ENCODE data around the gene TCEA3.

The TCEA3 gene

DNA sequence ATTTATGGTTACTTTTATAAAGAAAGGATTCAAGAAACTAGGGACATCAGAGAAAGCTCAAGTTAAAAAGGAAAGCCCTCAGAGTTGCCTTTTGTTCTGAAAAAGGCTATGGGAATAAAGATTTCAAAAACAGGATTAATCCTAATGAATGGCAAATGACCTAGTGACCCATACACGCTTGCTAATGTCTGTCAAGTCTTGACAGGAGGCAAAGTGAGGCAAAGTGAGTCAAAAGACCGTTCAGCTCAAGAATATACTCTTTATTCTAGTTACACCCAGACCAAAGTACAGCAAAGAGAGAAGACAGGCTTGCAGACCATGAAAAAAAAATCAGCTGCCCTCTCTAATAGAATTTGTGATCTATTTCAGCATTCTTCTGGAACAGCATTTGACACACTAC, 58.4 kb downstream of the TCEA3 start:
- ATAC-seq (replicated peaks; ENCODE audit: extremely low read depth, poor library complexity, severe bottlenecking) (no peak), DNase-seq (ENCODE audit: low spot score in 2 of 2) (no peak)
- H3K27ac Mint-ChIP-seq (ENCODE audit: low read depth): no peak overlapping the region
- no peaks in the 10 kb centered on the region for H3K27me3 Mint-ChIP-seq
- peaks cover 30% of the 10 kb centered on the region for H3K4me1 Mint-ChIP-seq
- peak overlapping the region; percentile 26 for H3K4me3 Mint-ChIP-seq
- H3K36me3 Mint-ChIP-seq (ENCODE audit: insufficient read depth): peaks cover 14% of the 10 kb centered on the region
- peaks cover 7% of the 10 kb centered on the region for H3K9me3 Mint-ChIP-seq

DNA sequence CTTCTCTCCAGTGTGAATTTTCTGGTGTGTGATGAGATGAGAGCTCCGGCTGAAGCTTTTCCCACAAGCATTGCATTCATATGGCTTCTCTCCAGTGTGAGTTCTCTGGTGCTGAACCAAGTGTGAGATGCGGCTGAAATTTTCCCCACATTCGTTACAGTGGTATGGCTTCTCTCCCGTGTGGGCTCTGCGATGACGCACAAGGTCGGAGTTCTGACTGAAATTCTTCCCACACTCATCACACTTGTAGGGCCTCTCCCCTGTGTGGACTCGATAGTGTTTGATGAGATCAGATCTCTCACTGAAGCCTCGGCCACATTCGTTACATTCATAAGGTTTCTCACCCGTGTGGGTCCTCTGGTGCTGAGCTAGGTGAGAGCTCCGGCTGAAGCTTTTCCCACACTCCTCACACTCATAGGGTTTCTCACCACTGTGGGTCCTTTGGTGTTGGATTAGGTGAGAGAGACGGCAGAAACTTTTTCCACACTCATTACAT, 62.3 kb downstream of the TCEA3 start:
- Mint-ChIP-seq H3K27ac (ENCODE audit: low read depth) (no peak overlapping the region), H3K4me3 (no peak overlapping the region), H3K36me3 (ENCODE audit: insufficient read depth) (peaks cover 12% of the 10 kb centered on the region), H3K9me3 (peaks cover 24% of the 10 kb centered on the region), H3K27me3 (no peaks in the 10 kb centered on the region), H3K4me1 (peaks cover 6% of the 10 kb centered on the region)
- no peak for ATAC-seq (replicated peaks; ENCODE audit: extremely low read depth, poor library complexity, severe bottlenecking)
- no peak for DNase-seq (ENCODE audit: low spot score in 2 of 2)

DNA sequence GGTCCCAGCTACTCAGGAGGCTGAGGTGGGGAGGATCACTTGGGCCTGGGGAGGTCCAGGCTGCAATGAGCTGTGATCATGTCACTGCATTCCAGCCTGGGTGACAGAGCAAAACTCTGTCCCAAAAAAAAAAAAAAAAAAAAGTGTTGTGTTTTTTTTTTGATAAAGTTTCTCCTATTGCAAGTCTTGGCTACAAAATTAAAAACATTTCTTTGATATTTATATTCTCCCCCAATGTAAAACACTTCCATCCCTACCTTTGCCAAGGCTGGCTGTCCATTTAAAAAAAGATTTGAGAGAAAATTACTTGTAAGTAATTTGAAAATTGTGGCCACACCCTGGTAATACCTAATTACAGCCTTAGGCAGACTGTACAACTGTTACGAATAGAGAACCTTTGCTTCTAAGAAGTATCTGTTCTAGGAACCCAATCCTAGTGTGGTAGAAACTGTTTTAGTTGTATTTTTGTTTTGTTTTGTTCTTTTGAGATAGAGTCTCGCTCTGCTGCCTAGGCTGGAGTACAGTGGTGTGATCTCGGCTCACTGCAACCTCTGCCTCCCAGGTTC, 66.2 kb downstream of the TCEA3 start:
- peaks cover 11% of the 10 kb centered on the region for H3K36me3 Mint-ChIP-seq (ENCODE audit: insufficient read depth)
- no peaks in the 10 kb centered on the region for H3K4me1 Mint-ChIP-seq
- H3K27ac Mint-ChIP-seq (ENCODE audit: low read depth): no peak overlapping the region
- H3K4me3 Mint-ChIP-seq: no peak overlapping the region
- peaks cover 24% of the 10 kb centered on the region for H3K9me3 Mint-ChIP-seq
- no peak for DNase-seq (ENCODE audit: low spot score in 2 of 2)
- ATAC-seq (replicated peaks; ENCODE audit: extremely low read depth, poor library complexity, severe bottlenecking): no peak
- no peaks in the 10 kb centered on the region for H3K27me3 Mint-ChIP-seq

DNA sequence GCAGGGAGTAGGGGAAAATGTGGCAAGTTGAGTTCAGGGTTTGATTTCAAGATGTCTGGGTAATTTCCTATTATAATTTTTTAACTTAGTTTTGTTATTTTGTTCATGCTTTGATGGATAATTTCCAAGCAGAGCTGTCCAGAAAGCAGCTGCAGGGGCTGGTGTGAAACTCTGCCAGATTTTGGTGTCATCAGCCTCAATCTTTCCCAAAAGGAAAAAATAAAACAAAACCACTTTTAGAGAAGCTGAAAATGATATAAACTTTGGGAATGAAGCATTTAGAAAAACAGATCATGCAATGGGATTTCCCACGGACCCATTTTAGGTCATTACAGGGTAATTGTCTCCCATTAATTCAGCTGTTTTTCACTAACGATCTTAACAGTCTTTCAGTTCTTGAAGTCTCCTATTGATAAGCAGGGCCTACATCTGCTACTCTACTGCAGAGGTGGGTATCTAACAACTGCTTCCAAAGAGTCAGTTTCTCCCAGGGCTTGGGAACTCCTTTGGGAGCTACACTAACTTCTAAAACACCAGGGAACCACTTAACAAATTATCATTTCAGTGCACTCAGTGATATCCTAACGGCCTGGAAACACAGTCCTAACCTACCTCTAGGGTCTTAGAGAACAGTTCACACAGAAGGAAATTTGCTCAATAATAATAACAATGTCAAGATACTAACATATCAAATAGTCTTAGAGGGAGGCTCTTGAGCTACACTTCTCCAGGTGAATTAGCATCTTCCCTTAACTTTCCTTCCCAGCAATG, 67.2 kb downstream of the TCEA3 start:
- no peak for ATAC-seq (replicated peaks; ENCODE audit: extremely low read depth, poor library complexity, severe bottlenecking)
- DNase-seq (ENCODE audit: low spot score in 2 of 2): no peak
- no peaks in the 10 kb centered on the region for H3K27me3 Mint-ChIP-seq
- peaks cover 19% of the 10 kb centered on the region for H3K9me3 Mint-ChIP-seq
- H3K4me3 Mint-ChIP-seq: no peak overlapping the region
- peaks cover 1% of the 10 kb centered on the region for H3K36me3 Mint-ChIP-seq (ENCODE audit: insufficient read depth)
- H3K27ac Mint-ChIP-seq (ENCODE audit: low read depth): no peak overlapping the region
- no peaks in the 10 kb centered on the region for H3K4me1 Mint-ChIP-seq

DNA sequence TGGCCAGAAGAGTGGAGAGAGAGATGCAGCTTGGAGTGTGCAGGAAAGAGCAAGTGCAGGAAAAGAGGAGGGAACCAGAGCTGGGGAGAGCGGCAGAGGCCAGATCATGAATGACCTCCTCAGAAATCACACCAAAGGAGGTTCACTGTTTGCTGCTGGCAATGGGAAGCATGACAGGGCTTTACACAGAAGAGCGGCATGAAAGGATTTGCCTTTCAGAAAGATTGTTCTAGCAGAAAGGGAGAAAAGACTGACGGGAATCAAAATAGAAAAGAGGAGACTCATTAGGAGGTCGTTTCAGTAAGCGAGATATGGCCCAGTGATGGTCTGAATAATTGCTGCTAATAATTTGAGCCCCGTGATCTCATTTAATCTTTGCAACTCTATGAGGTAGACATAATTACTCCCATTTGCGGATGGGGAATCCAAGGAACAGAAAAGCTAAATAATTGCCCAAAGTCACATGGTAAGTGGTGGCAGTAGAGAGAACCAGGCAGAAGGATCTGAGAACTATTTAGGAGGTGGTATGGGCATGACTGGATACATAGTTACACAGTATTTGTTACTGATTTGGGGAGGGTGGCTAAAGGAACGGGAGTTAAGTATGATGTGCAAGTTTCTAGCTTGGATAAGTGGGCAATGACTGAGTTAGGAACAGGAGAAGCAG, 67.9 kb downstream of the TCEA3 start:
- H3K9me3 Mint-ChIP-seq: peaks cover 19% of the 10 kb centered on the region
- no peak overlapping the region for H3K4me3 Mint-ChIP-seq
- DNase-seq (ENCODE audit: low spot score in 2 of 2) (no peak), ATAC-seq (replicated peaks; ENCODE audit: extremely low read depth, poor library complexity, severe bottlenecking) (no peak)
- no peaks in the 10 kb centered on the region for H3K36me3 Mint-ChIP-seq (ENCODE audit: insufficient read depth)
- no peaks in the 10 kb centered on the region for H3K27me3 Mint-ChIP-seq
- H3K4me1 Mint-ChIP-seq: no peaks in the 10 kb centered on the region
- no peak overlapping the region for H3K27ac Mint-ChIP-seq (ENCODE audit: low read depth)

GRCh38 chr1:23354245-23354644, 70.3 kb downstream of the TCEA3 start:
- Mint-ChIP-seq H3K9me3 (peaks cover 4% of the 10 kb centered on the region), H3K27me3 (no peaks in the 10 kb centered on the region), H3K27ac (ENCODE audit: low read depth) (no peak overlapping the region), H3K36me3 (ENCODE audit: insufficient read depth) (no peaks in the 10 kb centered on the region), H3K4me3 (no peak overlapping the region), H3K4me1 (no peaks in the 10 kb centered on the region)
- no peak for DNase-seq (ENCODE audit: low spot score in 2 of 2)
- ATAC-seq (replicated peaks; ENCODE audit: extremely low read depth, poor library complexity, severe bottlenecking): no peak

- H3K4me3 Mint-ChIP-seq: no peak overlapping the region
- DNase-seq (ENCODE audit: low spot score in 2 of 2) (no peak), ATAC-seq (replicated peaks; ENCODE audit: extremely low read depth, poor library complexity, severe bottlenecking) (no peak)
- no peaks in the 10 kb centered on the region for H3K9me3 Mint-ChIP-seq
- no peak overlapping the region for H3K27ac Mint-ChIP-seq (ENCODE audit: low read depth)
- no peaks in the 10 kb centered on the region for H3K36me3 Mint-ChIP-seq (ENCODE audit: insufficient read depth)
- no peaks in the 10 kb centered on the region for H3K27me3 Mint-ChIP-seq
- H3K4me1 Mint-ChIP-seq: no peaks in the 10 kb centered on the region
Measured at GRCh38 chr1:23352096-23352695, 72.4 kb downstream of the TCEA3 start.

- H3K4me1 Mint-ChIP-seq: peaks cover 30% of the 10 kb centered on the region
- DNase-seq (ENCODE audit: low spot score in 2 of 2) (no peak), ATAC-seq (replicated peaks; ENCODE audit: extremely low read depth, poor library complexity, severe bottlenecking) (no peak)
- no peak overlapping the region for H3K4me3 Mint-ChIP-seq
- no peaks in the 10 kb centered on the region for H3K27me3 Mint-ChIP-seq
- no peaks in the 10 kb centered on the region for H3K9me3 Mint-ChIP-seq
- no peak overlapping the region for H3K27ac Mint-ChIP-seq (ENCODE audit: low read depth)
- peaks cover 12% of the 10 kb centered on the region for H3K36me3 Mint-ChIP-seq (ENCODE audit: insufficient read depth)
Measured at GRCh38 chr1:23345920-23346319, 78.6 kb downstream of the TCEA3 start.

GRCh38 chr1:23344987-23345472, 79.5 kb downstream of the TCEA3 start:
- DNase-seq (ENCODE audit: low spot score in 2 of 2): no peak
- H3K36me3 Mint-ChIP-seq (ENCODE audit: insufficient read depth): peaks cover 12% of the 10 kb centered on the region
- no peaks in the 10 kb centered on the region for H3K9me3 Mint-ChIP-seq
- no peaks in the 10 kb centered on the region for H3K27me3 Mint-ChIP-seq
- H3K27ac Mint-ChIP-seq (ENCODE audit: low read depth): peak overlapping the region; percentile 81
- peak overlapping the region; percentile 95 for H3K4me3 Mint-ChIP-seq
- H3K4me1 Mint-ChIP-seq: peaks cover 39% of the 10 kb centered on the region
- ATAC-seq (replicated peaks; ENCODE audit: extremely low read depth, poor library complexity, severe bottlenecking): no peak

- Mint-ChIP-seq H3K27ac (ENCODE audit: low read depth) (peak within 1 kb of the TSS; percentile 81), H3K9me3 (no peaks in the 10 kb centered on the region), H3K27me3 (no peaks in the 10 kb centered on the region), H3K36me3 (ENCODE audit: insufficient read depth) (peaks cover 13% of the 10 kb centered on the region), H3K4me3 (peak within 1 kb of the TSS; percentile 95), H3K4me1 (peaks cover 46% of the 10 kb centered on the region)
- DNase-seq (ENCODE audit: low spot score in 2 of 2): peak; percentile 93 to 96
- peak; percentile 97 for ATAC-seq (replicated peaks; ENCODE audit: extremely low read depth, poor library complexity, severe bottlenecking)
Measured at GRCh38 chr1:23344111-23344986, 80.2 kb downstream of the TCEA3 start, which contains the start of gene HNRNPR. TSS of gene HNRNPR (minus strand) at chr1:23344284. CDS start at chr1:23341008, 3,276 bp downstream.

DNA sequence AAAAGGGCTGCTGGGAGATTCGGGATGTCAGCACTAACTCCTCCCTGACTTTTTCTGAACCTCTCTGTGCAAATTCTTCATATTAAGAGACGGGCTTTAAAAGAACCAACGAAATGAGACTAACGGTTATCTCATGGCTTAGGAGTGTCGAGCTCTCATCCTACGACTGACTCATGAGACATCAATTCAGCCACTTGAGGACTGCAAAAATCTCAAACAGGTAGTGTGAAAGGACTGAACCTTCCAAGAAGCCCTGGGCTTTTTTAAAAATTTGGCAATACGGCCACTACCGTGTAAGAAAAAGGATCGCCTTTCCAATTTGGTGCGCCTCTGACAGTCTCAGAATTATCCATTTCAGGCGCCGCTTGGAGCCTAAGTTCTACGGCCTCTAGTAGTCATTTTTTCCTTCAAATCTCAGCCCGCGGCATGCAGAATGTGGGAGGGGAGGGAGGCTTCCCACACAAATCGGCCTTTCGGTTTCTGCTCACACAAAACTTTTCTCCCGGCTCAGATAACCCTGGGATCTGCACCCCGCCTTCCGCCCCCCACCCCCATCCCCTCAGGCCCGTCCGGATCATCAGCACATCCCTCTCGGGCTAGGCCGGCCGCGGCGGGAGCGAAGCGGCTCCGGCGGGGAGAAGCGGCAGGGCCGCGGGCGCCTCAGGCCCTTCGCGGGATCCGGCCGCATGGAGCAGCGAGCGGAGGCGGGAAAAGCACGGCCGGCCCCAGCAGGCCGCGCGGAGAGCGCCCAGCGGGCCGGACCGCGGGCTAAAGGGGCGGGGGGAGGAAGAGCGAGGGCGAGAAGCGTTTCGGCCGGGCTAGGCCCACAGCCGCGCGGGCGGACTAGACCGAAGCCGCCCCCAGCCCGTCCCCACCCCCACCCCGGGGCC, 81.1 kb downstream of the TCEA3 start:
- Mint-ChIP-seq H3K4me3 (peak overlapping the region; percentile 95), H3K4me1 (peaks cover 52% of the 10 kb centered on the region), H3K27ac (ENCODE audit: low read depth) (peak overlapping the region; percentile 81), H3K36me3 (ENCODE audit: insufficient read depth) (peaks cover 17% of the 10 kb centered on the region), H3K27me3 (no peaks in the 10 kb centered on the region), H3K9me3 (no peaks in the 10 kb centered on the region)
- ATAC-seq (replicated peaks; ENCODE audit: extremely low read depth, poor library complexity, severe bottlenecking) (peak; percentile 3), DNase-seq (ENCODE audit: low spot score in 2 of 2) (no peak)
